ENCODE results near the gene BET1.
"Not testable (repeated sequence)": the region's sequence is repeated elsewhere in the genome, so short reads cannot be mapped to it uniquely, and the experiment has no call there.

BET1 gene

DNA sequence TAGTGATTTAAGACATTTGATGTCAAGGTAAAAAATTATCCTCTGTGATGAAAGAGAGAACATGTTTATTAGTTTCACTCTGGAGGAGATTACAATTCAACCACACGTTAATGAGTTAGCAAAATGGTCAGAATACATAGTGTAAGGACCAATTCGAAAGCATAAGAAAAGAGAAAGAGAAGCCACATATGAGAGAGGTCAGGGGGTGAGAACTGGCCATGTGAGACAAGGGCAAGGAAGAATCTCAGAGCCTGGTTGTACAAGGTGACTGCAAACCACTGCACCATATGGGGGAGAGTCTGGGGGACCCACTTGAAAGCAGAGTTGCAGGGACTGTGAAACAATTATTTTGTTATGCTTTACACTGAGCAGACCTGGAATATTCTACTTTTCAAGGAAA lies 27.7 kb upstream of the BET1 start:
- Histone ChIP-seq H3K4me3 (ENCODE audit: insufficient read length, low read depth) (no peak overlapping the region), H3K9me3 (ENCODE audit: insufficient read depth, low read length) (no peaks in the 10 kb centered on the region), H3K9ac (ENCODE audit: insufficient read length, low read depth) (no peak overlapping the region), H3K36me3 (ENCODE audit: insufficient read depth, insufficient read length, low read length) (no peaks in the 10 kb centered on the region), H3K27me3 (ENCODE audit: insufficient read depth, insufficient read length) (no peaks in the 10 kb centered on the region), H3K4me1 (ENCODE audit: insufficient read depth, insufficient read length) (no peaks in the 10 kb centered on the region)
- no peak for DNase-seq (ENCODE audit: low read depth, low spot score)
- TF ChIP-seq YY1 (IDR thresholded peaks at IDR 0.05; ENCODE audit: insufficient read depth, insufficient read length) (no peak), ZNF274 (IDR thresholded peaks at IDR 0.05; ENCODE audit: low read depth, low read length) (no peak), SUZ12 (IDR thresholded peaks at IDR 0.05; ENCODE audit: extremely low read depth, insufficient read depth, insufficient read length) (no peak)

DNA sequence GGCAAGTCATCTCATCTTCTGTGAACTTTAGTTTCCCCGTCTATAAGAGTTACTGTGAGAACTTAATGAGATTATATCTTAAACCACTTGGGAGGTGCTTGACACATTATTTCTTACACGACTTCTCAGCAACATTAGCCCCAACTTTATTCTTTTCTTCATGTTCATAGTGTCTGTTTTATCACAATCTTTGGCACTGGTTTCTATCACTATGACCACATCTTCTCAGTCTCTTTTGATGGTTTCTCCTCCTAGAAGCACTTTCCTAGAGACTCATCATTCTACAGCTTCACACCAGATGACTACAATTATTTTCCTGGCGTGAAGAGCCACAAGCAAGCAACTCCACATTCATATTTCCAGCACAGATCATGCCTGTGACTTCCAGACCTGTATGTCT lies 26.5 kb upstream of the BET1 start:
- no peaks in the 10 kb centered on the region for H3K9me3 ChIP-seq (ENCODE audit: insufficient read depth, low read length)
- no peak for DNase-seq (ENCODE audit: low read depth, low spot score)
- H3K27me3 ChIP-seq (ENCODE audit: insufficient read depth, insufficient read length), result no peaks in the 10 kb centered on the region
- TF ChIP-seq SUZ12 (IDR thresholded peaks at IDR 0.05; ENCODE audit: extremely low read depth, insufficient read depth, insufficient read length), result no peak
- TF ChIP-seq YY1 (IDR thresholded peaks at IDR 0.05; ENCODE audit: insufficient read depth, insufficient read length), result no peak
- no peak for TF ChIP-seq ZNF274 (IDR thresholded peaks at IDR 0.05; ENCODE audit: low read depth, low read length)
- no peaks in the 10 kb centered on the region for H3K4me1 ChIP-seq (ENCODE audit: insufficient read depth, insufficient read length)
- no peak overlapping the region for H3K4me3 ChIP-seq (ENCODE audit: insufficient read length, low read depth)
- H3K9ac ChIP-seq (ENCODE audit: insufficient read length, low read depth), result no peak overlapping the region
- H3K36me3 ChIP-seq (ENCODE audit: insufficient read depth, insufficient read length, low read length), result no peaks in the 10 kb centered on the region

DNA sequence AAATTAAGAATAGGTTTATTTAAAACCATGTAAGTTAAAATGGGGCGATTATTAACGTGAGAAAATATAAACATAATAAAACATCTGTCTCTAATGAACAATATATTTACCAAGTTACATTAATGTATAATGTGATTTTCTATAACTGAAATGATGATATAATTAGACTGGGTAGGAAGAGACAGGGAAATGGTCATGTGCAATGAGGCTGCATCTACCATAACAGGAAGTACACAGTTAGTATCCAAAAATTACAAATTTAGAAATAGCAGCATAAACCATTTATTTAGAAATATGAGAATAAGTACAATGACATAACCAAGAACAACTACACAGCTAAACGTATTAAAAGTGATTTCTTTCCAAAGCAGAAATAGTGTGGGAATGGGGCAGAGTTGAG lies 25.8 kb upstream of the BET1 start:
- Histone ChIP-seq H3K9me3 (ENCODE audit: insufficient read depth, low read length) (no peaks in the 10 kb centered on the region), H3K36me3 (ENCODE audit: insufficient read depth, insufficient read length, low read length) (no peaks in the 10 kb centered on the region), H3K4me1 (ENCODE audit: insufficient read depth, insufficient read length) (no peaks in the 10 kb centered on the region), H3K9ac (ENCODE audit: insufficient read length, low read depth) (no peak overlapping the region), H3K4me3 (ENCODE audit: insufficient read length, low read depth) (no peak overlapping the region), H3K27me3 (ENCODE audit: insufficient read depth, insufficient read length) (no peaks in the 10 kb centered on the region)
- no peak for DNase-seq (ENCODE audit: low read depth, low spot score)
- TF ChIP-seq YY1 (IDR thresholded peaks at IDR 0.05; ENCODE audit: insufficient read depth, insufficient read length) (no peak), SUZ12 (IDR thresholded peaks at IDR 0.05; ENCODE audit: extremely low read depth, insufficient read depth, insufficient read length) (no peak), ZNF274 (IDR thresholded peaks at IDR 0.05; ENCODE audit: low read depth, low read length) (no peak)

DNA sequence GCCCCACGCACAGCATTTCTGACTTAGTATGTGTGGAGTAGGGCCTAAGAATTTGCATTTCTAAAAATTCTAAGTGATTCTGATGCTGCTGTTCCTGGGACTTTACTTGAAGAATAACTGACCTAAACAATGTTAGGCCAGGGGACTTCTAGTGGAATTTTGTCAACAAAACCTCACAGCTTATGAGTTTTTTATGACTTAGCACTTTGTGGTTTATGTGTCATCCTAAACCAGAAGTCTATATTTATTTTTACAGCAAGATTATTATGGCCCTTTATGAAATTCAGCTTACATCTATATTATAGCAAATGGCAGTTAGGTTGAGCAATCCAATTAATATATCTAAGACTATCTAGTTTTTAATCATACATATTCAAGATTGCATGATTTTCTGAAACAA lies 24.6 kb upstream of the BET1 start:
- Histone ChIP-seq H3K36me3 (ENCODE audit: insufficient read depth, insufficient read length, low read length) (no peaks in the 10 kb centered on the region), H3K9me3 (ENCODE audit: insufficient read depth, low read length) (no peaks in the 10 kb centered on the region), H3K27me3 (ENCODE audit: insufficient read depth, insufficient read length) (no peaks in the 10 kb centered on the region), H3K9ac (ENCODE audit: insufficient read length, low read depth) (no peak overlapping the region), H3K4me1 (ENCODE audit: insufficient read depth, insufficient read length) (no peaks in the 10 kb centered on the region), H3K4me3 (ENCODE audit: insufficient read length, low read depth) (no peak overlapping the region)
- DNase-seq (ENCODE audit: low read depth, low spot score), result no peak
- TF ChIP-seq ZNF274 (IDR thresholded peaks at IDR 0.05; ENCODE audit: low read depth, low read length) (no peak), SUZ12 (IDR thresholded peaks at IDR 0.05; ENCODE audit: extremely low read depth, insufficient read depth, insufficient read length) (no peak)

DNA sequence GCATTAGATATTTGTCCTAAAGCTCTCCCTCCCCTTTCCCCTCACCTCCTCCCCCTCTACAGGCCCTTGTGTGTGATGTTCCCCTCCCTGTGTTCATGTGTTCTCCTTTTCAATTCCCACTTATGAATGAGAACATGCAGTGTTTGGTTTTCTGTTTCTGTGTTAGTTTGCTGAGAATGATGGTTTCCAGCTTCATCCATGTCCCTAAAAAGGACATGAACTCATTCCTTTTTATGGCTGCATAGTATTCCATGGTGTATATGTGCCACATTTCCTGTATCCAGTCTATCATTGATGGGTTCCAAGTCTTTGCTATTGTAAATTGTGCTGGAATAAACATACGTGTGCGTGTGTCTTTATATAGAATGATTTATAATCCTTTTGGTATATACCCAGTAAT lies 22.5 kb upstream of the BET1 start:
- not testable (repeated sequence) for H3K4me1 ChIP-seq (ENCODE audit: insufficient read depth, insufficient read length); H3K36me3 ChIP-seq (ENCODE audit: insufficient read depth, insufficient read length, low read length)

DNA sequence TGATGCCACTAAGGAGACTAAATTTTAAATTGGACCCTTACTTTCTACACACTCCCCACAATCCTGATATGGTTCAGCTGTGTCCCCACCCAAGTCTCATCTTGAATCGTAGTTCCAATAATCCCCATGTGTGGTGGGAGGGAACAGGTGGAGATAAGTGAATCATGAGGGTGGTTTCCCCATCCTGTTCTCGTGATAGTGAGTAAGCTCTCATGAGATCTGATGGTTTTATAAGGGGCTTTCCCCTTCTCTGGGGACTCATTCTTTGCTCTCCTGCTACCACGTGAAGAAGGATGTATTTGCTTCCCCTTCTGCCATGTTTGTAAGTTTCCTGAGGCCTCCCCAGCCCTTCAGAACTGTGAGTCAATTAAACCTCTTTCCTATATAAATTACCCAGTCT lies 18.4 kb upstream of the BET1 start:
- no peak for DNase-seq (ENCODE audit: low read depth, low spot score)
- Histone ChIP-seq H3K4me3 (ENCODE audit: insufficient read length, low read depth) (no peak overlapping the region), H3K9ac (ENCODE audit: insufficient read length, low read depth) (no peak overlapping the region), H3K36me3 (ENCODE audit: insufficient read depth, insufficient read length, low read length) (no peaks in the 10 kb centered on the region), H3K4me1 (ENCODE audit: insufficient read depth, insufficient read length) (no peaks in the 10 kb centered on the region), H3K27me3 (ENCODE audit: insufficient read depth, insufficient read length) (no peaks in the 10 kb centered on the region), H3K9me3 (ENCODE audit: insufficient read depth, low read length) (no peaks in the 10 kb centered on the region)
- TF ChIP-seq YY1 (IDR thresholded peaks at IDR 0.05; ENCODE audit: insufficient read depth, insufficient read length) (no peak), ZNF274 (IDR thresholded peaks at IDR 0.05; ENCODE audit: low read depth, low read length) (no peak), SUZ12 (IDR thresholded peaks at IDR 0.05; ENCODE audit: extremely low read depth, insufficient read depth, insufficient read length) (no peak)

More for the DNA sequence above, 22.5 kb upstream of the BET1 start:
- H3K27me3 ChIP-seq (ENCODE audit: insufficient read depth, insufficient read length); DNase-seq (ENCODE audit: low read depth, low spot score); H3K9ac ChIP-seq (ENCODE audit: insufficient read length, low read depth); H3K4me3 ChIP-seq (ENCODE audit: insufficient read length, low read depth); H3K9me3 ChIP-seq (ENCODE audit: insufficient read depth, low read length): not testable (repeated sequence)

DNA sequence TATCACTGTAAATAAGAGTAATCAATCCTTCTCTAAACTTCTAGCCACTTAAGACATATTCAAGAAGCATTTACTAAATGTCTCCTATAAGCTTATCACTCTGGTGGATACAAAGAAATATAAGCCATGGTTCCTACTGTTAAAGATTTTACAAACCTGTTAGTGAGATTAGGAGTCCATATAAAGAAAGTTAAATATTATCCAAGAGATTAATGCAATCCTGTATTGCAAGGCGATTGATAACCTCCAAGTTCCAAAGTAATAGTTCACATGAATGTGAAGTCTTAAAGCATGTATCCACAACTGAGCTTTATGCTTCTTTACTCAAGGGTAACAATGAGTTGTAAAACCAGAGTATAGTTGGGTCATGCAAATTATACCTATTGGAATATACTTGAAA lies 12.6 kb upstream of the BET1 start:
- no peak overlapping the region for H3K9ac ChIP-seq (ENCODE audit: insufficient read length, low read depth)
- TF ChIP-seq YY1 (IDR thresholded peaks at IDR 0.05; ENCODE audit: insufficient read depth, insufficient read length) (no peak), SUZ12 (IDR thresholded peaks at IDR 0.05; ENCODE audit: extremely low read depth, insufficient read depth, insufficient read length) (no peak), ZNF274 (IDR thresholded peaks at IDR 0.05; ENCODE audit: low read depth, low read length) (no peak)
- no peaks in the 10 kb centered on the region for H3K36me3 ChIP-seq (ENCODE audit: insufficient read depth, insufficient read length, low read length)
- H3K9me3 ChIP-seq (ENCODE audit: insufficient read depth, low read length), result no peaks in the 10 kb centered on the region
- no peak for DNase-seq (ENCODE audit: low read depth, low spot score)
- no peak overlapping the region for H3K4me3 ChIP-seq (ENCODE audit: insufficient read length, low read depth)
- H3K4me1 ChIP-seq (ENCODE audit: insufficient read depth, insufficient read length), result no peaks in the 10 kb centered on the region
- H3K27me3 ChIP-seq (ENCODE audit: insufficient read depth, insufficient read length), result no peaks in the 10 kb centered on the region

DNA sequence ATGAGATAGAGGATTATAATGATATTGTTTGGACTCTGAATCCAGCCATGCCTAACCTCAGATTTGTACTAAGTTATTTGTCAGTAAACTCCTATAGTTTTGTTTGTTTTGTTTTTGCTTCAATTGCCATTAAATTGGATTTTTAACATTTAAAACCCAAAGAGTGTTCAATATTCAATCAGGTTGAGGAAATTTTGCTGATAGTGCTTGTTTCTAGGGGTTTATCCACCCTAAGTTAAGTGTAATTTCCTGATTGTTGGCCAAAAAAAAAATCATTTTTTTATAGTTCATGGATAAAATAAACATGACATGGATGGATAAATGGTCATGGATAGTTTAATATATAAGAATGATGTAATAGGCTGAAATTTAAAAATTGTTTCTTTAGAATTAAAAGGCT lies 11.4 kb upstream of the BET1 start:
- Histone ChIP-seq H3K4me1 (ENCODE audit: insufficient read depth, insufficient read length) (no peaks in the 10 kb centered on the region), H3K4me3 (ENCODE audit: insufficient read length, low read depth) (no peak overlapping the region), H3K36me3 (ENCODE audit: insufficient read depth, insufficient read length, low read length) (no peaks in the 10 kb centered on the region), H3K9ac (ENCODE audit: insufficient read length, low read depth) (no peak overlapping the region), H3K27me3 (ENCODE audit: insufficient read depth, insufficient read length) (no peaks in the 10 kb centered on the region), H3K9me3 (ENCODE audit: insufficient read depth, low read length) (no peaks in the 10 kb centered on the region)
- no peak for DNase-seq (ENCODE audit: low read depth, low spot score)
- TF ChIP-seq YY1 (IDR thresholded peaks at IDR 0.05; ENCODE audit: insufficient read depth, insufficient read length), result no peak
- TF ChIP-seq ZNF274 (IDR thresholded peaks at IDR 0.05; ENCODE audit: low read depth, low read length), result no peak
- TF ChIP-seq SUZ12 (IDR thresholded peaks at IDR 0.05; ENCODE audit: extremely low read depth, insufficient read depth, insufficient read length), result no peak

All from NT2/D1 (cell line).